DOHH2 (cell line): ENCODE data around the gene FBXO11.

ENCODE experiments used
- H3F3A ChIP-seq: fragments of 200-600 bp; sonication (generic), shearing (Covaris generic); 2 replicates; pipeline ENCODE4 v1.6.0; 2016; ENCODE audit warnings: antibody characterized with exemption, mild to moderate bottlenecking; ENCODE audit not compliant: control insufficient read depth, insufficient read depth
- H3K27ac ChIP-seq: fragments of 200-600 bp; sonication (generic); 2 replicates; pipeline ENCODE4 v1.5.1; 2014; ENCODE audit warnings: low read depth, mild to moderate bottlenecking, low read length, moderate library complexity
- H3K27me3 ChIP-seq: fragments of 200-600 bp; sonication (generic); 2 replicates; pipeline ENCODE4 v1.6.1; 2014; ENCODE audit warnings: mild to moderate bottlenecking, low read length, mixed read lengths; ENCODE audit not compliant: control insufficient read depth
- H3K36me3 ChIP-seq: fragments of 200-600 bp; sonication (generic); 2 replicates; pipeline ENCODE4 v1.6.1; 2014; ENCODE audit warnings: mild to moderate bottlenecking, low read length, moderate library complexity, mixed read lengths; ENCODE audit not compliant: control insufficient read depth
- H3K4me1 ChIP-seq: fragments of 200-600 bp; sonication (generic); 2 replicates; pipeline ENCODE4 v1.6.1; 2014; ENCODE audit warnings: mild to moderate bottlenecking, low read length, mixed read lengths; ENCODE audit not compliant: control insufficient read depth
- H3K4me2 ChIP-seq: fragments of 200-600 bp; sonication (generic); 2 replicates; pipeline ENCODE4 v1.6.0; 2014; ENCODE audit warnings: mild to moderate bottlenecking, low read length, moderate library complexity
- H3K4me3 ChIP-seq: fragments of 200-600 bp; sonication (generic); 2 replicates; pipeline ENCODE4 v1.5.1; 2014; ENCODE audit warnings: mild to moderate bottlenecking, low read length, mixed read lengths
- H3K79me2 ChIP-seq: fragments of 200-600 bp; sonication (generic); 2 replicates; pipeline ENCODE4 v1.6.1; 2014; ENCODE audit warnings: mild to moderate bottlenecking, low read length, mixed read lengths; ENCODE audit not compliant: control insufficient read depth
- H3K9me2 ChIP-seq: fragments of 200-600 bp; sonication (generic); replicated peaks from 2 replicates; pipeline ENCODE4 v1.6.1; 2014; ENCODE audit warnings: mild to moderate bottlenecking, low read length, mixed read lengths; ENCODE audit not compliant: control insufficient read depth
- H3K9me3 ChIP-seq: fragments of 200-600 bp; sonication (generic); 2 replicates; pipeline ENCODE4 v1.6.1; 2014; ENCODE audit warnings: antibody characterized with exemption, low read length, mixed read lengths; ENCODE audit not compliant: control insufficient read depth, insufficient read depth
- H4K20me1 ChIP-seq: fragments of 200-600 bp; sonication (generic); 2 replicates; pipeline ENCODE4 v1.6.0; 2014; ENCODE audit warnings: low read depth, mild to moderate bottlenecking, antibody characterized with exemption, low read length, moderate library complexity; ENCODE audit not compliant: control insufficient read depth, insufficient read depth
- EZH2phosphoT487 ChIP-seq: fragments of 200-600 bp; sonication (generic); IDR thresholded peaks from 2 replicates; pipeline ENCODE4 v1.6.1; 2017; ENCODE audit warnings: borderline replicate concordance, mild to moderate bottlenecking, antibody characterized with exemption, low read length, moderate library complexity, mixed read lengths
- TF ChIP-seq, protein P1 (sequence below): fragments of 200-600 bp; sonication (generic); IDR thresholded peaks from one replicate; pipeline ENCODE4 v1.5.1; 2014; ENCODE audit warnings: antibody characterized with exemption, mild to moderate bottlenecking, low read depth, low read length; ENCODE audit not compliant: poor library complexity, severe bottlenecking

FBXO11 gene

GRCh38 chr2:47815764-47816163 is 90.5 kb downstream of the FBXO11 start:
- Histone ChIP-seq H3K27ac (no peak overlapping the region), H3K9me2 (no peaks in the 10 kb centered on the region), H3K79me2 (no peaks in the 10 kb centered on the region), H3K4me1 (peaks cover 7% of the 10 kb centered on the region; the same call in 1 of the 2 replicates), H3K27me3 (no peaks in the 10 kb centered on the region), H4K20me1 (no peaks in the 10 kb centered on the region), H3K36me3 (peaks cover 90% of the 10 kb centered on the region), H3F3A (peaks cover 34% of the 10 kb centered on the region), H3K4me3 (no peak overlapping the region), H3K9me3 (no peaks in the 10 kb centered on the region), H3K4me2 (no peak overlapping the region)
- TF ChIP-seq, protein P1, sequence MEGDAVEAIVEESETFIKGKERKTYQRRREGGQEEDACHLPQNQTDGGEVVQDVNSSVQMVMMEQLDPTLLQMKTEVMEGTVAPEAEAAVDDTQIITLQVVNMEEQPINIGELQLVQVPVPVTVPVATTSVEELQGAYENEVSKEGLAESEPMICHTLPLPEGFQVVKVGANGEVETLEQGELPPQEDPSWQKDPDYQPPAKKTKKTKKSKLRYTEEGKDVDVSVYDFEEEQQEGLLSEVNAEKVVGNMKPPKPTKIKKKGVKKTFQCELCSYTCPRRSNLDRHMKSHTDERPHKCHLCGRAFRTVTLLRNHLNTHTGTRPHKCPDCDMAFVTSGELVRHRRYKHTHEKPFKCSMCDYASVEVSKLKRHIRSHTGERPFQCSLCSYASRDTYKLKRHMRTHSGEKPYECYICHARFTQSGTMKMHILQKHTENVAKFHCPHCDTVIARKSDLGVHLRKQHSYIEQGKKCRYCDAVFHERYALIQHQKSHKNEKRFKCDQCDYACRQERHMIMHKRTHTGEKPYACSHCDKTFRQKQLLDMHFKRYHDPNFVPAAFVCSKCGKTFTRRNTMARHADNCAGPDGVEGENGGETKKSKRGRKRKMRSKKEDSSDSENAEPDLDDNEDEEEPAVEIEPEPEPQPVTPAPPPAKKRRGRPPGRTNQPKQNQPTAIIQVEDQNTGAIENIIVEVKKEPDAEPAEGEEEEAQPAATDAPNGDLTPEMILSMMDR, result no peak
- TF ChIP-seq EZH2phosphoT487, result no peak

DNA sequence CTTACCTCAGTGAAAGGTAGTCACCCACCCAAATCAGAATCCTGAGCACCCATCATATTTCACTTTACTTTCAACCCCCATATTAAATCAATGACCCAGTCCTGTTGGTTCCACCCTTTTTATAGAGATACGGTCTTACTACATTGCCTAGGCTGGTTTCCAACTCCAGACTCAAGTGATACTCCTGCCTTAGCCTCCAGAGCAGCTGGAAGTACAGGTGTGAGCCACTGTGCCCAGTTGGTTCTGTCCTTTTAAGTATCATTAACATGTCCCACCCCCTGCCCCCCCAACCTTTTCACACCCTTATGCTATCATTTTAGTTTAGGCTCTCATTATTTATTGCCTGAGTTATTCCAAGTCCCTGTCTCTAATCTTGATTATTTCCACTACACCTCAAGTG is 94.6 kb downstream of the FBXO11 start:
- no peak for TF ChIP-seq EZH2phosphoT487
- H3K79me2 ChIP-seq, result no peaks in the 10 kb centered on the region
- no peaks in the 10 kb centered on the region for H3K27me3 ChIP-seq
- H3K9me3 ChIP-seq, result no peaks in the 10 kb centered on the region
- no peak overlapping the region for H3K27ac ChIP-seq
- no peaks in the 10 kb centered on the region for H3K9me2 ChIP-seq
- H3K4me2 ChIP-seq, result no peak overlapping the region
- H3F3A ChIP-seq, result peaks cover 75% of the 10 kb centered on the region
- H3K36me3 ChIP-seq, result peaks cover 91% of the 10 kb centered on the region
- H3K4me3 ChIP-seq, result no peak overlapping the region
- H3K4me1 ChIP-seq, result peaks cover 7% of the 10 kb centered on the region; the same call in 1 of the 2 replicates
- no peaks in the 10 kb centered on the region for H4K20me1 ChIP-seq

GRCh38 chr2:47810850-47811249 is 95.4 kb downstream of the FBXO11 start:
- Histone ChIP-seq H3K27me3 (no peaks in the 10 kb centered on the region), H3K9me3 (no peaks in the 10 kb centered on the region), H3K36me3 (peaks cover 91% of the 10 kb centered on the region), H4K20me1 (0 out of 2 replicates have a peak, but pooled peaks cover 4% of the 10 kb centered on the region), H3K4me3 (no peak overlapping the region), H3F3A (peaks cover 83% of the 10 kb centered on the region), H3K79me2 (no peaks in the 10 kb centered on the region), H3K4me2 (no peak overlapping the region), H3K4me1 (peaks cover 2% of the 10 kb centered on the region; the same call in 1 of the 2 replicates), H3K9me2 (no peaks in the 10 kb centered on the region), H3K27ac (no peak overlapping the region)
- TF ChIP-seq EZH2phosphoT487, result no peak
- TF ChIP-seq, protein P1, result no peak

GRCh38 chr2:47809903-47810302 is 96.4 kb downstream of the FBXO11 start:
- Histone ChIP-seq H4K20me1 (0 out of 2 replicates have a peak, but pooled peaks cover 6% of the 10 kb centered on the region), H3K27me3 (no peaks in the 10 kb centered on the region), H3K36me3 (peaks cover 91% of the 10 kb centered on the region), H3K9me3 (no peaks in the 10 kb centered on the region), H3F3A (peaks cover 88% of the 10 kb centered on the region), H3K4me2 (no peak overlapping the region), H3K79me2 (no peaks in the 10 kb centered on the region), H3K4me1 (no peaks in the 10 kb centered on the region), H3K9me2 (no peaks in the 10 kb centered on the region), H3K4me3 (no peak overlapping the region), H3K27ac (no peak overlapping the region)
- TF ChIP-seq, protein P1, result no peak
- TF ChIP-seq EZH2phosphoT487, result no peak
